ENCODE data around the gene CASP6.

CASP6 gene

DNA sequence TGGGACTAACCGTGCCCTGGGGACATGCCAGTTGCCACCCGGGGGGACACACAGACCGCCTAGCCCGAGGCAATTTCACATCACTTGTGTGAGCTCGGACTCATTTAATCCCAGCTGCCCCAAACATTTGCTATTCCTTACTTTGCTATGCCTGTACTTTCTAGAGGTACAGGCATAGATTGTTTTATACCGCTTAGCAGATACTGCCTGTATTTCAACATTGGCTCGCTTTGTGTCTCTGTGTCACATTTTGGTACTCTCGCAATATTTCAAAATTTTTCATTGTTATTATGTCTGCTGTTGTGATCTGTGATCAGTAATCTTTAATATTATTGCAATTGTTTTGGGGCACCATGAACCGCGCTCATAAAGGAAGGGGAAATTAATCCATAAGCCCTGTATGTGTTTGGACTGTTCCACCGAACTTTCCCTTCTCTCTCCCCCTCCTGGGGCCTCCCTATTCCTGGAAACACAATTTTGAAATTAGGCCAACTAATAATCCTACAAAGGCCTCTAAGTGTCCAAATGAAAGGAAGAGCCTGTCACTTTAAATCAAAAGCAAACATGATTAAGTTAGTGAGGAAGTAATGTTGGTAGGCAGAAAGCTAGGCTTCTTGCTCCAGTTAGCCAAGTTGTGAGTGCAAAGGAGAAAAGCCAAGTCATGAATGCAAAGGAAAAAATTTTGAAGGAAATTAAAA, 568 bp upstream of the CASP6 start:
- peak overlapping the region; percentile 80 for H3K4me3 ChIP-seq (ENCODE audit: control insufficient read depth, low read depth, low read length)
- DNase-seq (ENCODE audit: low read depth) = no peak
- TF ChIP-seq, protein P1, sequence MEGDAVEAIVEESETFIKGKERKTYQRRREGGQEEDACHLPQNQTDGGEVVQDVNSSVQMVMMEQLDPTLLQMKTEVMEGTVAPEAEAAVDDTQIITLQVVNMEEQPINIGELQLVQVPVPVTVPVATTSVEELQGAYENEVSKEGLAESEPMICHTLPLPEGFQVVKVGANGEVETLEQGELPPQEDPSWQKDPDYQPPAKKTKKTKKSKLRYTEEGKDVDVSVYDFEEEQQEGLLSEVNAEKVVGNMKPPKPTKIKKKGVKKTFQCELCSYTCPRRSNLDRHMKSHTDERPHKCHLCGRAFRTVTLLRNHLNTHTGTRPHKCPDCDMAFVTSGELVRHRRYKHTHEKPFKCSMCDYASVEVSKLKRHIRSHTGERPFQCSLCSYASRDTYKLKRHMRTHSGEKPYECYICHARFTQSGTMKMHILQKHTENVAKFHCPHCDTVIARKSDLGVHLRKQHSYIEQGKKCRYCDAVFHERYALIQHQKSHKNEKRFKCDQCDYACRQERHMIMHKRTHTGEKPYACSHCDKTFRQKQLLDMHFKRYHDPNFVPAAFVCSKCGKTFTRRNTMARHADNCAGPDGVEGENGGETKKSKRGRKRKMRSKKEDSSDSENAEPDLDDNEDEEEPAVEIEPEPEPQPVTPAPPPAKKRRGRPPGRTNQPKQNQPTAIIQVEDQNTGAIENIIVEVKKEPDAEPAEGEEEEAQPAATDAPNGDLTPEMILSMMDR (IDR thresholded peaks at IDR 0.05; ENCODE audit: control insufficient read depth, insufficient read depth, low read depth, low read length, missing control alignments) = no peak

DNA sequence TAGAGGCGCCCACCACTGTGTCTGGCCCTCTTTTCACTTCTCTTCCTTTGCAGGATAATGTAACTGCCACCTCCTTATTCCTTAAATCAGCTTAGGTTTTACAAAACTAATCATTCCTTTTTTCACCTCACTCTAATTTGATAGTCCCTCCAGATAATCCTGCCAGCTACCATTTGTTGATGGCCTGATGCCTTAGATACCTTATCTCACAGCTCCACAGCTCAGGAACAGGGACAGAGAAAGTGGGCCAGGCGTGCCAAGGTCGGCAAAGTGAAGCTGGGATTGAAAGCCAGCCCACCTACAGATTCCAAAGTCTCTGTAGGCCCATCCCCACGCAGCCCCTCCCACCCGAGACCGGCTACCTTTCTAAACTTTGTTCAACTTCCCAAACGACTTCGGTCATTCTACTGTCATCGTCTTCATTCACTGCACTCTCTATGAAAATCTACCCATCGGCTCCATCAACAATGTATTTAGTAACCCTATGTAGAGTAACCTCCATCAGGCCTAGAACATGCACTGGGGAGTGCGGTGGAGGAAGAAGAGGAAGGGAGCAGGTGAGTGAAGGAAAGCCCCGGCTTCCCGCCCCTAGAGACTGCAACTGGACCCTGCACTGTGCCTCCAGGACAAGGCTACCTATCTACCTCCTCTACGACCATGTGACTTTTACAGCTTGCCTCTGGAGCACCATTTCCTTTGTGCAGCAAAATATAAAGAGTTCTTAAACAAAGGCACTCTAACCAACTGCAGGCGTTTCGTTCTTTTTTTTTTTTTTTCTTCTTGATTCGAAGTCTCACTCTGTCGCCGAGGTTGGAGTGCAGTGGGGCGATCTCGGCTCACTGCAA, 1.5 kb downstream of the CASP6 start:
- DNase-seq (ENCODE audit: low read depth) = no peak
- peak overlapping the region; percentile 80 for H3K4me3 ChIP-seq (ENCODE audit: control insufficient read depth, low read depth, low read length)
- TF ChIP-seq, protein P1 (IDR thresholded peaks at IDR 0.05; ENCODE audit: control insufficient read depth, insufficient read depth, low read depth, low read length, missing control alignments) = no peak

DNA sequence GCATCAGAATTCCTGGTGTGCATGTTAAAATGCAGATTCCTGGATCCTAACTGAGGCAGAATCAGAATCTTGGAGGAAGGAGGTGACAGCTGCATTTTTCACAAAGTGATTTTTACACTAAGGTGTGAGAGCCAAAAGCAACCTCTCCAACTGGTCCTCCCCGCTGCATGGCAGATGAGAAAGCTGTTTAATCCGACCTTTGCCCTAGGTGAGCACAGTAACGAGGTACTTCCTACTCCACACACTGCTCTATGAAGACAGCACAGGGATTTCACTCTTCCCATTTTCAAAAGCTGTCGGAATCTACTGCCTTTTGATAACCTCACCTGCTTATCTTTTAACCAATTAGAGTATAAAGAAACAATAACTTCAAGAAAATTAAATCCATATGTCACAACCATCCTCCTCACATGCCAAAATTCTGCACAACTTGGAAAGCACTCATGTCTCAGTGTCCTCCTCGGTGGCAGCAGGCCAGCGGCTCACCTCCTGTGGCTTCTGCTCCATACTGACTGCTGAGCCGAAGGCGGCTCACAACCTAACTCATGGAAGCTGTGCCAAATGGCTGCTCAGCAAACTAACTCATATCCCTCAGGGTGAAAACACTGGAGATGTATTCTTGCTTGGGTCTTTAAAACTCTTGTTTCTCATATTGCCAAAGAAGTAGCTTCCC, 3.6 kb downstream of the CASP6 start:
- TF ChIP-seq, protein P1 (IDR thresholded peaks at IDR 0.05; ENCODE audit: control insufficient read depth, insufficient read depth, low read depth, low read length, missing control alignments) = no peak
- H3K4me3 ChIP-seq (ENCODE audit: control insufficient read depth, low read depth, low read length) = no peak overlapping the region
- no peak for DNase-seq (ENCODE audit: low read depth)

DNA sequence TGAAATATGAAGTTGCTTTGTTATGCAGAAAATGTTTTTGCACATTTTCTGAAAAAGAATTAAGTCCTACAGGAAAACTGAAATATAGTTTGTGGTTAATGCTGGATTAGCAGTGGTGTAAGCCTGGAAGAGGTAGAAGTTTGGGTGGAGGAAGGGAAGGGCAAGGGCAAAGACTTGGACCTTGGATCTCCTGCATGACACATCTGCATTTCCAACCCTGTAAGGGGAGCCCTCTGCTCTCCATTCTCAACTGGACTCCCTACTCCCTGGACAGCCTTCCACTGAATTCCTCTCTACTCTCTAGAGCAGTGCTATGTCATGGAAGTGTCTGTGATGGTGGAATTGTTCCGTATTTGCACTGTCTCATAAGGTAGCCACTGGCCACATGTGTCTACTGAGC, 4.6 kb downstream of the CASP6 start:
- H3K4me3 ChIP-seq (ENCODE audit: control insufficient read depth, low read depth, low read length) = no peak overlapping the region
- DNase-seq (ENCODE audit: low read depth) = no peak
- TF ChIP-seq, protein P1 (IDR thresholded peaks at IDR 0.05; ENCODE audit: control insufficient read depth, insufficient read depth, low read depth, low read length, missing control alignments) = no peak

DNA sequence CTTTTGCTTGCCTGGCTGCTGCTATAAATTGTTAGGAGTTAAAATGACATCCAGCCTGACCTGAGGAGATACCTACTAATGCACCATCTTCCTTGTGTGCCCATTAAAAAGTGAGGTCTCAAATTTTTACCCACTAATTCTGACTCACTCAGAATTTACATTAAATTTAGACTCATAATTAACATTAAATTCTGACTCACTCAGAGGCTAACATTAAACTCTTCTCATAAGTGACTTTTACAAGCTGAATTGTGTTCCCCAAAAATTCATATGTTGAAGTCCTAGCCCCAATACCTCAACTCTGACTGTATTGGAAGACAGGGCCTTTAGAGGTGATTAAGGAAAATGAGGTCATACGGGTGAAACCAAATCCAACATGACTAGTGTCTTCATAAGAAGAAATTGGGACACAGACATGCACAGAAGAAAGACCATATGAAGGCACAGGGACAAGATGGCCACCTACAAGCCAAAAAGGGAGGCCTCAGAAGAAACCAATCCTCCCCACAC, 11.8 kb downstream of the CASP6 start:
- TF ChIP-seq, protein P1 (IDR thresholded peaks at IDR 0.05; ENCODE audit: control insufficient read depth, insufficient read depth, low read depth, low read length, missing control alignments) = no peak
- DNase-seq (ENCODE audit: low read depth) = no peak
- no peak overlapping the region for H3K4me3 ChIP-seq (ENCODE audit: control insufficient read depth, low read depth, low read length)

DNA sequence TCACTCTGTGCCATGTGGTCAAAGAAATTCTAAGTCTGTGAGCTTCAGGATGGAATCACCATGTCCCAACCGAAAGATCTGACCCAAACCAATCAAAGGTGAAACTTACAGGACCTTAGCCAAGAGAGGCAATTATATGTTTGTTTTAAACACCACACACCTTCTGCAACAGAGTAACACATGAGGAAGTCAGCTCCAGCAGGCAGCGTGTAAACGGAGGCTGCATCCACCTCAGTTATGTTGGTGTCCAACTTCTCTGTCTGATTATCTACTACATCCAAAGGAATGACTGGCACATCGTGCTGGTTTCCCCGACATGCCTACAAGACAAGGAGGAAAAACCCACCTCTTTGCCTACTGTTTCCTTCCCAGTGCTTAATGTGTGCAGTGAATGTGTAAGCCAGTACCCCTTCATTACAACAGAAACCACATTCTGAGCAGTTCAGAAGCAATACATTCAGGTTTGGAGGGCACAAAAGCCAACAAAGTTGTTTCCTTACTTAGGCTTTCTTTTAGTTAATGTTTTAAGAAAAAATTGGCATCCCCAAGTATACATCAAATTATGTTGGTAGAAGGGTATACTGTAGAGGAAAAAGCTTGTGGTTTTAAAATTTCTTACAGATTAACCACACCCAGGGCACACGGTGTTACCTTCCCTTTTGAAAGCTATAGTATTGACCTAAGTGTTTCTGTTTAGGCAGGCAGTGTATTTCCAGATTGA, 12.4 kb downstream of the CASP6 start:
- H3K4me3 ChIP-seq (ENCODE audit: control insufficient read depth, low read depth, low read length) = no peak overlapping the region
- DNase-seq (ENCODE audit: low read depth) = no peak
- TF ChIP-seq, protein P1 (IDR thresholded peaks at IDR 0.05; ENCODE audit: control insufficient read depth, insufficient read depth, low read depth, low read length, missing control alignments) = no peak
